H9 (cell line): ENCODE measurements around the gene ZNF836. TPM values are rescaled to one million over a fixed set of nuclear protein-coding genes. Genes with fewer than 3 reads are reported as not detected.

Experiments
- DNase-seq: peaks from one replicate; pipeline ENCODE4 v3.0.0-alpha.2; 2017
- H2AFZ ChIP-seq: one replicate; pipeline ENCODE4 v1.6.1; 2013; ENCODE audit warnings: mild to moderate bottlenecking, low read length, control low read depth, moderate library complexity
- H2AK5ac ChIP-seq: 2 replicates; pipeline ENCODE4 v1.6.1; 2013; ENCODE audit warnings: low read length, control low read depth, mixed read lengths; ENCODE audit not compliant: insufficient read length
- H2BK120ac ChIP-seq: one replicate; pipeline ENCODE4 v1.6.1; 2013; ENCODE audit warnings: low read depth, mild to moderate bottlenecking, low read length, control low read depth, inconsistent platforms; ENCODE audit not compliant: poor library complexity, severe bottlenecking
- H2BK12ac ChIP-seq: 2 replicates; pipeline ENCODE4 v1.6.1; 2013; ENCODE audit warnings: low read length, control low read depth, mixed read lengths, low read depth; ENCODE audit not compliant: insufficient read length
- H2BK15ac ChIP-seq: 2 replicates; pipeline ENCODE4 v1.6.1; 2013; ENCODE audit warnings: low read depth, low read length, control low read depth
- H2BK20ac ChIP-seq: one replicate; pipeline ENCODE4 v1.6.1; 2013; ENCODE audit warnings: low read depth, mild to moderate bottlenecking, low read length, control low read depth, inconsistent platforms; ENCODE audit not compliant: poor library complexity, severe bottlenecking
- H2BK5ac ChIP-seq: 2 replicates; pipeline ENCODE4 v1.6.1; 2013; ENCODE audit warnings: low read length, control low read depth, mixed read lengths; ENCODE audit not compliant: insufficient read length
- H3K14ac ChIP-seq: 2 replicates; pipeline ENCODE4 v1.6.1; 2013; ENCODE audit warnings: low read length, control low read depth; ENCODE audit not compliant: insufficient read depth
- H3K18ac ChIP-seq: 2 replicates; pipeline ENCODE4 v1.6.1; 2013; ENCODE audit warnings: low read depth, mild to moderate bottlenecking, mixed read lengths, low read length, control low read depth; ENCODE audit not compliant: insufficient read length
- H3K23ac ChIP-seq: 2 replicates; pipeline ENCODE4 v1.6.1; 2013; ENCODE audit warnings: low read length, control low read depth, mixed read lengths, low read depth; ENCODE audit not compliant: insufficient read length
- H3K23me2 ChIP-seq: 2 replicates; pipeline ENCODE4 v1.6.1; 2013; ENCODE audit warnings: low read depth, mild to moderate bottlenecking, mixed read lengths, low read length, control low read depth; ENCODE audit not compliant: insufficient read length, poor library complexity, severe bottlenecking
- H3K27ac ChIP-seq: 2 replicates; pipeline ENCODE4 v1.5.1; 2013; ENCODE audit warnings: low read length, control low read depth, mixed read lengths, low read depth; ENCODE audit not compliant: insufficient read length
- H3K27me3 ChIP-seq: 2 replicates; pipeline ENCODE4 v1.6.1; 2013; ENCODE audit warnings: low read length, control low read depth, inconsistent platforms; ENCODE audit not compliant: insufficient read depth
- H3K4ac ChIP-seq: 2 replicates; pipeline ENCODE4 v1.6.1; 2013; ENCODE audit warnings: low read depth, mild to moderate bottlenecking, control low read depth, inconsistent platforms, low read length, moderate library complexity
- H3K4me1 ChIP-seq: 2 replicates; pipeline ENCODE4 v1.6.1; 2013; ENCODE audit warnings: low read length, control low read depth, inconsistent platforms; ENCODE audit not compliant: insufficient read depth
- H3K4me2 ChIP-seq: 2 replicates; pipeline ENCODE4 v1.6.1; 2013; ENCODE audit warnings: low read length, control low read depth, mixed read lengths; ENCODE audit not compliant: insufficient read length, insufficient read depth
- H3K56ac ChIP-seq: 2 replicates; pipeline ENCODE4 v1.6.1; 2013; ENCODE audit warnings: low read depth, mild to moderate bottlenecking, mixed read lengths, low read length, control low read depth; ENCODE audit not compliant: insufficient read length
- H3K79me1 ChIP-seq: 2 replicates; pipeline ENCODE4 v1.6.1; 2013; ENCODE audit warnings: low read depth, mild to moderate bottlenecking, moderate library complexity, low read length, control low read depth, inconsistent platforms; ENCODE audit not compliant: insufficient read depth, poor library complexity, severe bottlenecking
- H3K79me2 ChIP-seq: 2 replicates; pipeline ENCODE4 v1.6.1; 2013; ENCODE audit warnings: low read length, control low read depth, inconsistent platforms; ENCODE audit not compliant: insufficient read depth
- H3K9ac ChIP-seq: 2 replicates; pipeline ENCODE4 v1.6.1; 2013; ENCODE audit warnings: low read length, control low read depth, mixed read lengths; ENCODE audit not compliant: insufficient read length; ENCODE audit errors: extremely low read depth
- H3K9me3 ChIP-seq: one replicate; pipeline ENCODE4 v1.6.1; 2013; ENCODE audit warnings: low read depth, low read length, inconsistent platforms; ENCODE audit not compliant: control insufficient read depth
- H3T11ph ChIP-seq: one replicate; pipeline ENCODE4 v1.6.1; 2013; ENCODE audit warnings: mild to moderate bottlenecking, low read length, control low read depth, inconsistent platforms
- H4K20me1 ChIP-seq: one replicate; pipeline ENCODE4 v1.6.1; 2013; ENCODE audit not compliant: control insufficient read depth, insufficient read length, insufficient read depth
- H4K5ac ChIP-seq: 2 replicates; pipeline ENCODE4 v1.6.1; 2013; ENCODE audit warnings: low read depth, mild to moderate bottlenecking, mixed read lengths, low read length, control low read depth; ENCODE audit not compliant: insufficient read length
- H4K8ac ChIP-seq: replicated peaks from 2 replicates; pipeline ENCODE4 v1.6.1; 2013; ENCODE audit warnings: low read length, control low read depth, mixed read lengths, low read depth; ENCODE audit not compliant: insufficient read length
- H4K91ac ChIP-seq: 2 replicates; pipeline ENCODE4 v1.6.1; 2013; ENCODE audit warnings: low read depth, mild to moderate bottlenecking, moderate library complexity, mixed read lengths, low read length, control low read depth; ENCODE audit not compliant: insufficient read length
- H3K27ac Mint-ChIP-seq, 3 experiments: 2 replicates in 2 of 3; 3 replicates in 1 of 3; pipeline ENCODE4 v1.8.0; 2020 to 2021; ENCODE audit warnings: mixed read lengths in 3 of 3, mild to moderate bottlenecking in 1 of 3, moderate library complexity in 1 of 3
- H3K27me3 Mint-ChIP-seq: 2 replicates; pipeline ENCODE4 v1.8.0; 2021; ENCODE audit warnings: low read depth, mild to moderate bottlenecking, moderate library complexity, mixed read lengths
- H3K36me3 Mint-ChIP-seq, 3 experiments: 2 replicates in 2 of 3; 3 replicates in 1 of 3; pipeline ENCODE4 v1.8.0; 2020 to 2021; ENCODE audit warnings: low read depth in 3 of 3, mixed read lengths in 3 of 3; ENCODE audit not compliant: insufficient read depth in 1 of 3
- H3K4me1 Mint-ChIP-seq, 2 experiments: 2 replicates each; pipeline ENCODE4 v1.8.0; 2020; ENCODE audit warnings: mixed read lengths in 2 of 2
- H3K4me3 Mint-ChIP-seq, 2 experiments: 2 replicates in 1 of 2; 3 replicates in 1 of 2; pipeline ENCODE4 v1.8.0; 2020 to 2021; ENCODE audit warnings: mild to moderate bottlenecking in 2 of 2, mixed read lengths in 2 of 2, moderate library complexity in 1 of 2
- H3K9me3 Mint-ChIP-seq, 2 experiments: 2 replicates in 1 of 2; 3 replicates in 1 of 2; pipeline ENCODE4 v1.8.0; 2020; ENCODE audit warnings: mild to moderate bottlenecking in 2 of 2, mixed read lengths in 2 of 2, moderate library complexity in 1 of 2
- CTCF ChIP-seq: fragments of 200-600 bp; sonication (generic); conservative IDR thresholded peaks from 3 replicates; pipeline ENCODE4 v1.8.0; 2021; ENCODE audit warnings: antibody characterized with exemption, mild to moderate bottlenecking
- WGBS: extraction: QIAGEN DNeasy Blood & Tissue Kit; methylation state at CpG from one replicate; pipeline ENCODE4 v1.1.7; 2013; ENCODE audit warnings: missing lambda C conversion rate, low lambda C conversion rate, mixed read lengths; ENCODE audit not compliant: insufficient read length; ENCODE audit errors: extremely low coverage; 5-methylcytosine and 5-hydroxymethylcytosine counted together
- total RNA-seq: library from RNA; stranded (reverse); gene quantifications from 2 replicates; pipeline ENCODE4 v1.2.1, GENCODE V29; 2021

The ZNF836 gene
- total RNA-seq, 1 experiment from 2014 or later, result 17.4 TPM

- H3K4ac ChIP-seq, result no peak overlapping the region
- H3K79me2 ChIP-seq, result peaks cover 16% of the 10 kb centered on the region; the same call in 1 of the 2 replicates
- no peak overlapping the region for H2BK120ac ChIP-seq
- H3K4me3 Mint-ChIP-seq, result peak overlapping the region; percentile 94 to 95
- TF ChIP-seq CTCF, result no peak
- H2BK12ac ChIP-seq, result no peak overlapping the region
- peaks cover 13 to 20% of the 10 kb centered on the region in 2 experiments for H3K4me1 Mint-ChIP-seq
- peaks cover 2% of the 10 kb centered on the region for H4K20me1 ChIP-seq
- peak overlapping the region; percentile 73 to 98 (median 98) for H3K27ac Mint-ChIP-seq
- no peak overlapping the region for H3K56ac ChIP-seq
- H3K4me1 ChIP-seq, result no peaks in the 10 kb centered on the region
- no peak for DNase-seq
- no CpG with 5 or more reads among the region's 7 CpGs for WGBS
- H4K5ac ChIP-seq, result peak overlapping the region; percentile 83
- H4K8ac ChIP-seq, result no peak overlapping the region
- no peaks in the 10 kb centered on the region for H3K9me3 ChIP-seq
- H3K9ac ChIP-seq, result peak overlapping the region; percentile 81
- no peak overlapping the region for H2AK5ac ChIP-seq
- H3K4me2 ChIP-seq, result peak overlapping the region; percentile 56
- H4K91ac ChIP-seq, result no peak overlapping the region
- H3K36me3 Mint-ChIP-seq, result peaks cover 33 to 47% (median 46%) of the 10 kb centered on the region in 3 experiments
- no peak overlapping the region for H3K23ac ChIP-seq
- H3K27me3 Mint-ChIP-seq, result no peaks in the 10 kb centered on the region
- H2AFZ ChIP-seq, result peak overlapping the region; percentile 65
- H2BK20ac ChIP-seq, result no peak overlapping the region
- H3K79me1 ChIP-seq, result no peaks in the 10 kb centered on the region
- no peak overlapping the region for H2BK15ac ChIP-seq
- no peak overlapping the region for H3T11ph ChIP-seq
- peaks cover 18 to 49% of the 10 kb centered on the region in 2 experiments for H3K9me3 Mint-ChIP-seq
- H3K14ac ChIP-seq, result peak overlapping the region; percentile 62; the same call in 1 of the 2 replicates
- H3K23me2 ChIP-seq, result peaks cover 14% of the 10 kb centered on the region
- no peak overlapping the region for H2BK5ac ChIP-seq
- H3K27me3 ChIP-seq, result no peaks in the 10 kb centered on the region
- H3K27ac ChIP-seq, result peak overlapping the region; percentile 5
- H3K18ac ChIP-seq, result peak overlapping the region; percentile 44
Observed at GRCh38 chr19:52138983-52139251, 32.5 kb downstream of the ZNF836 start.
